ENCODE results near the gene ODR4. TPM values are rescaled to one million over a fixed set of nuclear protein-coding genes. Genes with fewer than 3 reads are reported as not detected.
"Not testable (repeated sequence)": the region's sequence is repeated elsewhere in the genome, so short reads cannot be mapped to it uniquely, and the experiment has no call there.

Gene ODR4
- total and polyA plus RNA-seq, 4 donors: 8.7 to 25.8 (median 13.9) TPM

DNA sequence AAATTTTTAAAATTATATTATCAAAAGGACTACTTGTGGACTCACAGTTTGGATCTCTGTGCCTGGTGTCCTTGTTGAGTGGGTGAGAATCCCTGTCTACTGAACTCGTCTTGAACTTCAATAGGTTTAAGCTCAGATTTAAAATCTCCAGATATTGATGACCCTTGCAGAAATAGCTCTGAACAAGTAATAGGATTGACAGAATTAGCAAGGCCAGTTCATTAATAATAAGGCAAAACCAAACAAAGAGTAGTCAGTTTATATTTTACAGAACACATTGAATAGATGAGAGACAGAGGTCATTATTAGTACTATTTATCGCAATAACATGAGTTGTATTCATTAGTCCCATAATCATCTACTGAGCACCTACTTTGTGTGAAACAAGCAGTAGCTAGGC lies 85.4 kb downstream of the ODR4 start, which contains the start of gene PDC:
TSS of gene PDC (minus strand) at position 101 of the 400 bp plus-strand sequence. CDS start 11,655 bp downstream, outside the sequence.
- TF ChIP-seq NR2F2 (IDR thresholded peaks at IDR 0.05): no peak
- no peak for TF ChIP-seq TAF1 (conservative IDR thresholded peaks at IDR 0.05)
- no peak within 1 kb of the TSS for H3K27ac ChIP-seq (ENCODE audit: low read depth in 1 of 2, low read length in 2 of 2)
- H3K27me3 ChIP-seq (ENCODE audit: control insufficient read depth in 4 of 4, insufficient read depth in 4 of 4, low read length in 3 of 4): no peaks in the 10 kb centered on the region
- H3K4me3 ChIP-seq (ENCODE audit: low read depth in 1 of 3, low read length in 3 of 3): no peak within 1 kb of the TSS
- no peak for DNase-seq (ENCODE audit: low spot score)
- WGBS: 89% methylated on average over 2 of the region's 2 CpGs
- no peaks in the 10 kb centered on the region for H3K36me3 ChIP-seq (ENCODE audit: control insufficient read depth in 4 of 4, insufficient read depth in 3 of 4, low read depth in 1 of 4, low read length in 3 of 4)
- no peak within 1 kb of the TSS for H3K9ac ChIP-seq (ENCODE audit: low read depth in 1 of 2, low read length in 2 of 2)
- H3K4me1 ChIP-seq (ENCODE audit: control insufficient read depth in 4 of 4, insufficient read depth in 4 of 4, low read length in 3 of 4): no peaks in the 10 kb centered on the region
- H3K9me3 ChIP-seq (ENCODE audit: control insufficient read depth in 4 of 4, low read length in 3 of 4): no peaks in the 10 kb centered on the region

DNA sequence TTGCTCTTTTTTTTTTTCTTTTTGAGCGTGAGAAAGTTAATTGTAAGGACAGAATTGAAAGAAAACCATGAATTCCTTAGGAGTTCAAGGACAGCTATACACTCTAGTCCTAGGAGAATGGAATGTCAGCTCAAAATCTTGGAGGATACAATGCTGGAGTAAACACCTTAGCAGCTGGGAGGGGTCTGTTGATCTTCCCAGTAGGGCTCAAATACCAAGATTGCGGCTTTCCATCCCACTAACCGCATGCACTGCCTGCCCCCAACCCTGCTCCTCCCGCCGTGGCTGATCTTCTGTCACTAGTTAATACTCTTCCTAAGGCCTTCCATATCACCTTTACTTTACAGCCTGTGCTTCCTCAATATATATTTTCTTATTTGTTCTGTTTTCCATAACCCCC lies 87.9 kb downstream of the ODR4 start:
- Histone ChIP-seq H3K9me3 (ENCODE audit: control insufficient read depth in 4 of 4, low read length in 3 of 4) (no peaks in the 10 kb centered on the region), H3K36me3 (ENCODE audit: control insufficient read depth in 4 of 4, insufficient read depth in 3 of 4, low read depth in 1 of 4, low read length in 3 of 4) (no peaks in the 10 kb centered on the region), H3K9ac (ENCODE audit: low read depth in 1 of 2, low read length in 2 of 2) (no peak overlapping the region), H3K4me1 (ENCODE audit: control insufficient read depth in 4 of 4, insufficient read depth in 4 of 4, low read length in 3 of 4) (no peaks in the 10 kb centered on the region), H3K4me3 (ENCODE audit: low read depth in 1 of 3, low read length in 3 of 3) (no peak overlapping the region), H3K27ac (ENCODE audit: low read depth in 1 of 2, low read length in 2 of 2) (no peak overlapping the region), H3K27me3 (ENCODE audit: control insufficient read depth in 4 of 4, insufficient read depth in 4 of 4, low read length in 3 of 4) (no peaks in the 10 kb centered on the region)
- TF ChIP-seq FOXA2 (IDR thresholded peaks at IDR 0.05) (no peak), SP1 (IDR thresholded peaks at IDR 0.05) (no peak), HNF4A (conservative IDR thresholded peaks at IDR 0.05) (no peak)
- DNase-seq (ENCODE audit: low spot score): no peak
- 53% methylated on average over 5 of the region's 5 CpGs for WGBS

DNA sequence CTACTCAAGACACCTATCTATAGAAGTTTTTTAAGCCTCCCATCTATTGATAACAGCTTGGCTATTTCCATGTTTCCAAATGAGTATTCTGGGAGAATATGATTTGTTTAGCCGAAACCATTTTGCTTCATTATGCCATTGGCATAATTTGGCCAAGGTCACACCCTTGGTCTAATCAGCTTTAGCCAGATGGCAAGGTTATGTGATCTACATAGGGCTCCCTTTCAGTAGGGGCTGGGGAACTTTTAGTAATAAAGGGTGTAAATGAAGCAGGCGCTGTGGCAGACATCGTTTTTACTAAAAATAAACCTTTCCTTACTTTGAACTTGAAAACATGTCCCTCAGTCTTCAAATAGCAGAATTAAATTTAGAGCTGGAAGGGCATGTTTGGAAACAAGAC lies 88.3 kb downstream of the ODR4 start:
- WGBS: 83% methylated on average over 3 of the region's 3 CpGs
- Histone ChIP-seq H3K4me3 (ENCODE audit: low read depth in 1 of 3, low read length in 3 of 3) (no peak overlapping the region), H3K4me1 (ENCODE audit: control insufficient read depth in 4 of 4, insufficient read depth in 4 of 4, low read length in 3 of 4) (no peaks in the 10 kb centered on the region), H3K9ac (ENCODE audit: low read depth in 1 of 2, low read length in 2 of 2) (no peak overlapping the region), H3K27me3 (ENCODE audit: control insufficient read depth in 4 of 4, insufficient read depth in 4 of 4, low read length in 3 of 4) (no peaks in the 10 kb centered on the region), H3K9me3 (ENCODE audit: control insufficient read depth in 4 of 4, low read length in 3 of 4) (no peaks in the 10 kb centered on the region), H3K27ac (ENCODE audit: low read depth in 1 of 2, low read length in 2 of 2) (no peak overlapping the region), H3K36me3 (ENCODE audit: control insufficient read depth in 4 of 4, insufficient read depth in 3 of 4, low read depth in 1 of 4, low read length in 3 of 4) (no peaks in the 10 kb centered on the region)
- TF ChIP-seq EGR1 (IDR thresholded peaks at IDR 0.05; ENCODE audit: low read depth in 2 of 2) (no peak), SP1 (IDR thresholded peaks at IDR 0.05) (no peak), HNF4G (IDR thresholded peaks at IDR 0.05) (no peak), YY1 (IDR thresholded peaks at IDR 0.05) (no peak), NR2F2 (IDR thresholded peaks at IDR 0.05) (no peak), FOXA2 (IDR thresholded peaks at IDR 0.05) (no peak)
- TF ChIP-seq, protein P1, sequence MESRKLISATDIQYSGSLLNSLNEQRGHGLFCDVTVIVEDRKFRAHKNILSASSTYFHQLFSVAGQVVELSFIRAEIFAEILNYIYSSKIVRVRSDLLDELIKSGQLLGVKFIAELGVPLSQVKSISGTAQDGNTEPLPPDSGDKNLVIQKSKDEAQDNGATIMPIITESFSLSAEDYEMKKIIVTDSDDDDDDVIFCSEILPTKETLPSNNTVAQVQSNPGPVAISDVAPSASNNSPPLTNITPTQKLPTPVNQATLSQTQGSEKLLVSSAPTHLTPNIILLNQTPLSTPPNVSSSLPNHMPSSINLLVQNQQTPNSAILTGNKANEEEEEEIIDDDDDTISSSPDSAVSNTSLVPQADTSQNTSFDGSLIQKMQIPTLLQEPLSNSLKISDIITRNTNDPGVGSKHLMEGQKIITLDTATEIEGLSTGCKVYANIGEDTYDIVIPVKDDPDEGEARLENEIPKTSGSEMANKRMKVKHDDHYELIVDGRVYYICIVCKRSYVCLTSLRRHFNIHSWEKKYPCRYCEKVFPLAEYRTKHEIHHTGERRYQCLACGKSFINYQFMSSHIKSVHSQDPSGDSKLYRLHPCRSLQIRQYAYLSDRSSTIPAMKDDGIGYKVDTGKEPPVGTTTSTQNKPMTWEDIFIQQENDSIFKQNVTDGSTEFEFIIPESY (IDR thresholded peaks at IDR 0.05): no peak
- TF ChIP-seq, protein P2, sequence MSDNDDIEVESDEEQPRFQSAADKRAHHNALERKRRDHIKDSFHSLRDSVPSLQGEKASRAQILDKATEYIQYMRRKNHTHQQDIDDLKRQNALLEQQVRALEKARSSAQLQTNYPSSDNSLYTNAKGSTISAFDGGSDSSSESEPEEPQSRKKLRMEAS (IDR thresholded peaks at IDR 0.05): no peak
- DNase-seq (ENCODE audit: low spot score): no peak

GRCh38 chr1:186465491-186465890 lies 89.9 kb downstream of the ODR4 start:
- H3K27ac ChIP-seq (ENCODE audit: low read depth in 1 of 2, low read length in 2 of 2); H3K9ac ChIP-seq (ENCODE audit: low read depth in 1 of 2, low read length in 2 of 2); H3K4me3 ChIP-seq (ENCODE audit: low read depth in 1 of 3, low read length in 3 of 3); H3K4me1 ChIP-seq (ENCODE audit: control insufficient read depth in 4 of 4, insufficient read depth in 4 of 4, low read length in 3 of 4); H3K36me3 ChIP-seq (ENCODE audit: control insufficient read depth in 4 of 4, insufficient read depth in 3 of 4, low read depth in 1 of 4, low read length in 3 of 4); DNase-seq (ENCODE audit: low spot score); H3K27me3 ChIP-seq (ENCODE audit: control insufficient read depth in 4 of 4, insufficient read depth in 4 of 4, low read length in 3 of 4); H3K9me3 ChIP-seq (ENCODE audit: control insufficient read depth in 4 of 4, low read length in 3 of 4): not testable (repeated sequence)

All from liver (tissue), 9 donors.